Measurements from ENCODE around the gene ANGPTL2. TPM values are rescaled to one million over a fixed set of nuclear protein-coding genes. Genes with fewer than 3 reads are reported as not detected.
A peak's percentile ranks its signal among the peaks of the same experiment; 100 is the strongest.

The ANGPTL2 gene
- total and polyA plus RNA-seq, 2 of the 4 experiments (the other 2 are of a cell fraction): 9.5 to 25.1 TPM

- H2AK9ac ChIP-seq (replicated peaks; ENCODE audit: low read depth, low read length, poor library complexity): peak overlapping the region; percentile 85
- H2BK20ac ChIP-seq (ENCODE audit: low read depth, low read length): peak overlapping the region; percentile 85
- WGBS, 2 experiments (ENCODE audit: extremely low coverage in 2 of 2, insufficient read length in 1 of 2): no CpG with 5 or more reads among the region's 8 CpGs
- peak overlapping the region; percentile 79 for H3K14ac ChIP-seq (replicated peaks; ENCODE audit: low read depth, low read length)
- H2AFZ ChIP-seq (replicated peaks; ENCODE audit: low read length, poor library complexity): peak overlapping the region; percentile 85
- POLR2A ChIA-PET (ENCODE audit: unreplicated experiment): no interaction called here
- H3K36me3 ChIP-seq (ENCODE audit: control insufficient read depth, insufficient read depth, low read length): no peaks in the 10 kb centered on the region
- peak overlapping the region; percentile 63; the same call in 2 of the 3 replicates for H2BK15ac ChIP-seq (ENCODE audit: low read depth, low read length)
- dilution Hi-C loops (cut with HindIII; ENCODE audit: low sequenced_read_pairs, unreplicated experiment) (no loop called here), in situ Hi-C loops (cut with MboI; ENCODE audit: low sequenced_read_pairs) (no loop called here), intact Hi-C loops (cut with micrococcal nuclease) (loop anchor here (2.0 kb wide), 1 partner anchor 149 kb away; no protein-coding TSS in a partner anchor)
- no peaks in the 10 kb centered on the region; a peak in 1 of 4 replicates for H3K79me1 ChIP-seq (ENCODE audit: low read depth in 1 of 2, low read length in 2 of 2)
- CTCF ChIA-PET: interaction anchor here (1.5 kb wide), 1 partner anchor 12 kb away, joined by 6 read pairs; no protein-coding TSS in a partner anchor
- no peak overlapping the region for H3K4me3 ChIP-seq (ENCODE audit: insufficient read depth, low read depth, low read length)
- H2AK5ac ChIP-seq (ENCODE audit: low read depth, low read length): peak overlapping the region; percentile 90
- peak overlapping the region; percentile 81 for H4K91ac ChIP-seq (ENCODE audit: insufficient read depth, low read depth, low read length)
- no peaks in the 10 kb centered on the region for H4K20me1 ChIP-seq (ENCODE audit: insufficient read depth, low read length)
- H3K9ac ChIP-seq (ENCODE audit: low read depth, low read length): no peak overlapping the region
- peaks cover 4% of the 10 kb centered on the region for H3K4me1 ChIP-seq (ENCODE audit: control insufficient read depth, insufficient read depth, low read length)
- peak overlapping the region; percentile 53 for H3K18ac ChIP-seq (ENCODE audit: low read depth, low read length)
- peak overlapping the region; percentile 24 for H3K27ac ChIP-seq (ENCODE audit: insufficient read depth, low read length)
- peak overlapping the region; percentile 84 for H3K4ac ChIP-seq (ENCODE audit: low read depth, low read length)
- H3K56ac ChIP-seq (ENCODE audit: extremely low read depth, insufficient read depth, low read length): no peak overlapping the region; the same call in 1 of the 2 replicates
- no TSS peak for BruUV-seq (replicated peaks)
- peak overlapping the region; percentile 14 to 60 for H4K8ac ChIP-seq (ENCODE audit: low read depth in 2 of 2, low read length in 2 of 2)
- ATAC-seq (ENCODE audit: low read depth) (peak; percentile 47), DNase-seq (peak; percentile 55)
- H3K9me3 ChIP-seq (ENCODE audit: control insufficient read depth, insufficient read depth, low read length): no peaks in the 10 kb centered on the region
- no peak overlapping the region for H3K4me2 ChIP-seq (ENCODE audit: low read depth, low read length)
- H2BK5ac ChIP-seq (ENCODE audit: low read depth, low read length, poor library complexity, severe bottlenecking): peak overlapping the region; percentile 73
- H2BK120ac ChIP-seq (ENCODE audit: low read depth, low read length): peak overlapping the region; percentile 90
- H4K5ac ChIP-seq (ENCODE audit: low read depth, low read length): peak overlapping the region; percentile 40
- peaks cover 18% of the 10 kb centered on the region for H3K9me1 ChIP-seq (ENCODE audit: insufficient read depth, low read length)
- H3K23ac ChIP-seq (ENCODE audit: low read depth, low read length): peak overlapping the region; percentile 73; the same call in 1 of the 2 replicates
- TF ChIP-seq RCOR1 (IDR thresholded peaks at IDR 0.05; ENCODE audit: insufficient replicate concordance, low read length): no peak
- no peak for TF ChIP-seq CTCF (conservative IDR thresholded peaks at IDR 0.05; ENCODE audit: low read depth, low read length)
- TF ChIP-seq SMC3 (IDR thresholded peaks at IDR 0.05; ENCODE audit: low read depth, low read length): no peak
- no peak for TF ChIP-seq FOS (IDR thresholded peaks at IDR 0.05; ENCODE audit: low read depth, low read length)
- TF ChIP-seq BHLHE40 (IDR thresholded peaks at IDR 0.05; ENCODE audit: low read depth, low read length): no peak
- TF ChIP-seq RFX5 (IDR thresholded peaks at IDR 0.05; ENCODE audit: low read depth, low read length): no peak
- no peak for TF ChIP-seq RAD21 (IDR thresholded peaks at IDR 0.05; ENCODE audit: low read length)
- TF ChIP-seq MAZ (IDR thresholded peaks at IDR 0.05; ENCODE audit: borderline replicate concordance, low read depth, low read length): no peak
- H3K27me3 ChIP-seq (ENCODE audit: control insufficient read depth, insufficient read depth, low read length): no peaks in the 10 kb centered on the region
Measured at GRCh38 chr9:127049581-127049980, 72.9 kb downstream of the ANGPTL2 start.
